ENCODE results near the gene MAN1A2. TPM values are rescaled to one million over a fixed set of nuclear protein-coding genes. Genes with fewer than 3 reads are reported as not detected.

The MAN1A2 gene
- total and polyA plus RNA-seq, 8 donors, result 3.5 to 83.2 (median 17.0) TPM

GRCh38 chr1:117401761-117402160 is 34.5 kb downstream of the MAN1A2 start:
- Histone ChIP-seq H3K27ac (no peak overlapping the region), H3K36me3 (peaks cover 0 to 30% (median 26%) of the 10 kb centered on the region in 4 donors), H3K4me3 (no peak overlapping the region), H3K4me1 (peaks cover 0 to 10% (median 5%) of the 10 kb centered on the region in 4 donors), H3K9me3 (peaks cover 0 to 8% (median 0%) of the 10 kb centered on the region in 4 donors), H3K27me3 (no peaks in the 10 kb centered on the region)
- no peak for DNase-seq
- no peak for TF ChIP-seq POLR2A (IDR thresholded peaks at IDR 0.05)
- no peak for TF ChIP-seq POLR2AphosphoS5 (IDR thresholded peaks at IDR 0.05)
- TF ChIP-seq EP300 (IDR thresholded peaks at IDR 0.05), result no peak
- TF ChIP-seq CTCF (IDR thresholded peaks at IDR 0.05), result no peak
- intact Hi-C loops (cut with DNase I; ENCODE audit: low total_unique reads), result no loop called here

- TF ChIP-seq POLR2A (IDR thresholded peaks at IDR 0.05), result no peak
- TF ChIP-seq CTCF (IDR thresholded peaks at IDR 0.05), result no peak
- no peak for TF ChIP-seq EP300 (IDR thresholded peaks at IDR 0.05)
- no peak for TF ChIP-seq POLR2AphosphoS5 (IDR thresholded peaks at IDR 0.05)
- H3K4me1 ChIP-seq, result peaks cover 0 to 6% (median 2%) of the 10 kb centered on the region in 4 donors
- no peak overlapping the region for H3K4me3 ChIP-seq
- no peak overlapping the region for H3K27ac ChIP-seq
- intact Hi-C loops (cut with DNase I; ENCODE audit: low total_unique reads), result no loop called here
- H3K27me3 ChIP-seq, result no peaks in the 10 kb centered on the region
- peaks cover 0 to 8% (median 0%) of the 10 kb centered on the region in 4 donors for H3K9me3 ChIP-seq
- no peak for DNase-seq
- WGBS, 5 donors, result 94 to 99% (median 97%) methylated on average over 3 of the region's 3 CpGs
- peaks cover 0 to 38% (median 30%) of the 10 kb centered on the region in 4 donors for H3K36me3 ChIP-seq
Observed at GRCh38 chr1:117403597-117403996, 36.3 kb downstream of the MAN1A2 start.

DNA sequence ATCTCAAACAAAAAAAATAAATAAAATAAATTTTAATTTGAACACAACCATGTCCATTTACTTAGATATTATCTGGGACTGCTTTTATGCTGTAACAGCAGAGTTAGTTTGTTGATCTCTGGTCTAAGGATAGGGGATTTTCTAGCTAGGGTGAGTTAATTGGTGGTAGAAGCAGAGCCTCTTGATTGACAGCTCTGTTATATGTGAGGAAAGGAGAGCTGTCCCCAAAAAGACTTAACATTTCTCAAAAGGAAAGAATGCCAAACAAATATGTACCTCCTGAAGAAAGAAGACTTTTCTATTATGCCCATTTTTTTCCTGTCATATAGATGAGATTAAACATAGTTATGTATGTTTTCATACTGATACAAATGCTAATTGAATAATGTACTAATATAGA is 37.8 kb downstream of the MAN1A2 start:
- DNase-seq, result no peak
- intact Hi-C loops (cut with DNase I; ENCODE audit: low total_unique reads), result no loop called here
- TF ChIP-seq POLR2AphosphoS5 (IDR thresholded peaks at IDR 0.05) (no peak), CTCF (IDR thresholded peaks at IDR 0.05) (no peak), POLR2A (IDR thresholded peaks at IDR 0.05) (no peak), EP300 (IDR thresholded peaks at IDR 0.05) (no peak)
- no peaks in the 10 kb centered on the region for H3K27me3 ChIP-seq
- no peak overlapping the region for H3K4me3 ChIP-seq
- H3K4me1 ChIP-seq, result peaks cover 0 to 5% (median under 1%) of the 10 kb centered on the region in 4 donors
- H3K27ac ChIP-seq, result no peak overlapping the region
- peaks cover 0 to 8% (median 0%) of the 10 kb centered on the region in 4 donors for H3K9me3 ChIP-seq
- H3K36me3 ChIP-seq, result peaks cover 0 to 38% (median 30%) of the 10 kb centered on the region in 4 donors

- Histone ChIP-seq H3K9me3 (no peaks in the 10 kb centered on the region), H3K36me3 (peaks cover 0 to 16% (median 12%) of the 10 kb centered on the region in 4 donors), H3K27ac (no peak overlapping the region), H3K4me3 (no peak overlapping the region), H3K4me1 (peaks cover 0 to 2% (median 0%) of the 10 kb centered on the region in 4 donors), H3K27me3 (no peaks in the 10 kb centered on the region)
- intact Hi-C loops (cut with DNase I; ENCODE audit: low total_unique reads), result no loop called here
- DNase-seq, result no peak
- TF ChIP-seq CTCF (IDR thresholded peaks at IDR 0.05) (no peak), POLR2AphosphoS5 (IDR thresholded peaks at IDR 0.05) (no peak), EP300 (IDR thresholded peaks at IDR 0.05) (no peak), POLR2A (IDR thresholded peaks at IDR 0.05) (no peak)
Observed at GRCh38 chr1:117412472-117412871, 45.2 kb downstream of the MAN1A2 start.
